Measurements from ENCODE around the gene AGXT.

Gene AGXT

GRCh38 chr2:240868286-240869108 is at the start of gene AGXT:
TSS of gene AGXT (plus strand) at chr2:240868824. CDS start at chr2:240868866, 42 bp downstream.
- DNase-seq, result peak; percentile 90

GRCh38 chr2:240819126-240819857 is 49.3 kb upstream of the AGXT start:
- DNase-seq, result peak; percentile 68

- peak; percentile 95 for DNase-seq
These were observed 48.6 kb upstream of the AGXT start, which contains the start of gene KIF1A for GRCh38 chr2:240819858-240820606. TSS of gene KIF1A (minus strand) at chr2:240820219. CDS start at chr2:240797752, 22,467 bp downstream.

GRCh38 chr2:240820607-240821428 is 47.8 kb upstream of the AGXT start:
- peak; percentile 95 for DNase-seq

- DNase-seq, result no peak
These were observed 47.2 kb upstream of the AGXT start for GRCh38 chr2:240821429-240821778.

- DNase-seq, result peak; percentile 94
These were observed 46.3 kb upstream of the AGXT start for GRCh38 chr2:240822280-240822847.

- peak; percentile 49 for DNase-seq
These were observed 44.9 kb upstream of the AGXT start for GRCh38 chr2:240823449-240824336.

GRCh38 chr2:240825476-240825875 is 43.1 kb upstream of the AGXT start:
- no peak for DNase-seq

GRCh38 chr2:240831594-240832204 is 36.9 kb upstream of the AGXT start:
- DNase-seq, result peak; percentile 31

GRCh38 chr2:240832205-240832727 is 36.4 kb upstream of the AGXT start:
- DNase-seq, result peak; percentile 95

- no peak for DNase-seq
These were observed 35.6 kb upstream of the AGXT start for GRCh38 chr2:240832921-240833494.

- DNase-seq, result no peak
These were observed 34.8 kb upstream of the AGXT start for GRCh38 chr2:240833724-240834285.

GRCh38 chr2:240834377-240834975 is 34.1 kb upstream of the AGXT start:
- no peak for DNase-seq

GRCh38 chr2:240835528-240835927 is 33.1 kb upstream of the AGXT start:
- no peak for DNase-seq

- DNase-seq, result no peak
These were observed 31.7 kb upstream of the AGXT start for GRCh38 chr2:240836781-240837467.

GRCh38 chr2:240837621-240838020 is 31.0 kb upstream of the AGXT start:
- DNase-seq, result no peak

GRCh38 chr2:240839152-240840143 is 29.2 kb upstream of the AGXT start:
- DNase-seq, result no peak
